Measurements from ENCODE around the gene PCNT. TPM values are rescaled to one million over a fixed set of nuclear protein-coding genes. Genes with fewer than 3 reads are reported as not detected.

The PCNT gene
- total RNA-seq, 1 donor from 2014 or later, result 36.0 TPM

- Mint-ChIP-seq H3K27ac (ENCODE audit: unreplicated experiment) (peak overlapping the region; percentile 64), H3K9me3 (ENCODE audit: unreplicated experiment) (no peaks in the 10 kb centered on the region), H3K4me1 (ENCODE audit: unreplicated experiment) (peaks cover 23% of the 10 kb centered on the region), H3K27me3 (ENCODE audit: unreplicated experiment) (peaks cover 7% of the 10 kb centered on the region), H3K4me3 (ENCODE audit: unreplicated experiment) (no peak overlapping the region), H3K36me3 (ENCODE audit: low read depth, unreplicated experiment) (peaks cover 11% of the 10 kb centered on the region)
- TF ChIP-seq CTCF (IDR thresholded peaks at IDR 0.05; ENCODE audit: unreplicated experiment), result no peak
- no peak for DNase-seq (ENCODE audit: low spot score)
Observed at GRCh38 chr21:46471514-46471913, 147.6 kb downstream of the PCNT start.

- Mint-ChIP-seq H3K27ac (ENCODE audit: unreplicated experiment) (peak overlapping the region; percentile 49), H3K4me1 (ENCODE audit: unreplicated experiment) (peaks cover 23% of the 10 kb centered on the region), H3K36me3 (ENCODE audit: low read depth, unreplicated experiment) (peaks cover 11% of the 10 kb centered on the region), H3K27me3 (ENCODE audit: unreplicated experiment) (peaks cover 7% of the 10 kb centered on the region), H3K9me3 (ENCODE audit: unreplicated experiment) (no peaks in the 10 kb centered on the region), H3K4me3 (ENCODE audit: unreplicated experiment) (peak overlapping the region; percentile 78)
- no peak for TF ChIP-seq CTCF (IDR thresholded peaks at IDR 0.05; ENCODE audit: unreplicated experiment)
- DNase-seq (ENCODE audit: low spot score), result no peak
Observed at GRCh38 chr21:46472246-46472645, 148.3 kb downstream of the PCNT start.

- Mint-ChIP-seq H3K4me3 (ENCODE audit: unreplicated experiment) (no peak overlapping the region), H3K27ac (ENCODE audit: unreplicated experiment) (no peak overlapping the region), H3K27me3 (ENCODE audit: unreplicated experiment) (peaks cover 5% of the 10 kb centered on the region), H3K9me3 (ENCODE audit: unreplicated experiment) (no peaks in the 10 kb centered on the region), H3K36me3 (ENCODE audit: low read depth, unreplicated experiment) (peaks cover 14% of the 10 kb centered on the region), H3K4me1 (ENCODE audit: unreplicated experiment) (peaks cover 23% of the 10 kb centered on the region)
- TF ChIP-seq CTCF (IDR thresholded peaks at IDR 0.05; ENCODE audit: unreplicated experiment), result no peak
- DNase-seq (ENCODE audit: low spot score), result no peak
Observed at GRCh38 chr21:46474382-46474781, 150.4 kb downstream of the PCNT start.

- peaks cover 14% of the 10 kb centered on the region for H3K36me3 Mint-ChIP-seq (ENCODE audit: low read depth, unreplicated experiment)
- DNase-seq (ENCODE audit: low spot score), result no peak
- peaks cover 5% of the 10 kb centered on the region for H3K27me3 Mint-ChIP-seq (ENCODE audit: unreplicated experiment)
Observed at GRCh38 chr21:46475296-46475695, 151.3 kb downstream of the PCNT start.

DNA sequence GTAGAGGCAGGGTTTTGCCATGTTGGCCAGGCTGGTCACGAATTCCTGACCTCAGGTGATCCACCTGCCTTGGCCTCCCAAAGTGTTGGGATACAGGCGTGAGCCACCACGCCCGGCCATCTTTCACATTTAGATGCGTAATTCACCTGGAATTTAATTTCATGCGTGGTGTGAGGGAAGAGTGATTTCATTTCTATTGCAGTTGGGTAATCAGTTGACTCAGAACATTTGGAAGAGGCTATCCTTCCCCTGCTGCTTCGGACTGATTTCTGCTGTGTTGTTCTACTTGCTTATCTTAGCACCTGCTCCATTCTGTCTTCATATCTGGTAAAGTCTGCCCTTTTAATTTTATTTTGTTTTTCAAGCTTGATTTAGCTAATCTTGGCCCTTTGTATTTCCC is 153.8 kb downstream of the PCNT start:
- TF ChIP-seq CTCF (IDR thresholded peaks at IDR 0.05; ENCODE audit: unreplicated experiment), result no peak
- peaks cover 4% of the 10 kb centered on the region for H3K27me3 Mint-ChIP-seq (ENCODE audit: unreplicated experiment)
- H3K36me3 Mint-ChIP-seq (ENCODE audit: low read depth, unreplicated experiment), result peaks cover 9% of the 10 kb centered on the region
- no peaks in the 10 kb centered on the region for H3K9me3 Mint-ChIP-seq (ENCODE audit: unreplicated experiment)
- no peak for DNase-seq (ENCODE audit: low spot score)
- H3K4me3 Mint-ChIP-seq (ENCODE audit: unreplicated experiment), result peak overlapping the region; percentile 34
- peak overlapping the region; percentile 12 for H3K27ac Mint-ChIP-seq (ENCODE audit: unreplicated experiment)
- peaks cover under 1% of the 10 kb centered on the region for H3K4me1 Mint-ChIP-seq (ENCODE audit: unreplicated experiment)

More at GRCh38 chr21:46475296-46475695, 151.3 kb downstream of the PCNT start:
- Mint-ChIP-seq H3K4me1 (ENCODE audit: unreplicated experiment) (peaks cover 19% of the 10 kb centered on the region), H3K4me3 (ENCODE audit: unreplicated experiment) (no peak overlapping the region), H3K27ac (ENCODE audit: unreplicated experiment) (no peak overlapping the region), H3K9me3 (ENCODE audit: unreplicated experiment) (no peaks in the 10 kb centered on the region)
- no peak for TF ChIP-seq CTCF (IDR thresholded peaks at IDR 0.05; ENCODE audit: unreplicated experiment)
